Posterior cingulate gyrus (tissue), 11 donors: ENCODE results near the gene EN1.

Experiments
- DNase-seq, 10 donors: peaks; one replicate each; pipeline versions ENCODE4 v3.0.0 to v3.0.0-alpha.2; 2020 to 2021; ENCODE audit warnings: mixed read lengths in 3 of 10
- intact Hi-C: fragments of 100-400 bp; cut with DNase I; formaldehyde crosslinking; loops from one replicate; pipeline ENCODE4 v1.15.1; 2023

EN1 gene

DNA sequence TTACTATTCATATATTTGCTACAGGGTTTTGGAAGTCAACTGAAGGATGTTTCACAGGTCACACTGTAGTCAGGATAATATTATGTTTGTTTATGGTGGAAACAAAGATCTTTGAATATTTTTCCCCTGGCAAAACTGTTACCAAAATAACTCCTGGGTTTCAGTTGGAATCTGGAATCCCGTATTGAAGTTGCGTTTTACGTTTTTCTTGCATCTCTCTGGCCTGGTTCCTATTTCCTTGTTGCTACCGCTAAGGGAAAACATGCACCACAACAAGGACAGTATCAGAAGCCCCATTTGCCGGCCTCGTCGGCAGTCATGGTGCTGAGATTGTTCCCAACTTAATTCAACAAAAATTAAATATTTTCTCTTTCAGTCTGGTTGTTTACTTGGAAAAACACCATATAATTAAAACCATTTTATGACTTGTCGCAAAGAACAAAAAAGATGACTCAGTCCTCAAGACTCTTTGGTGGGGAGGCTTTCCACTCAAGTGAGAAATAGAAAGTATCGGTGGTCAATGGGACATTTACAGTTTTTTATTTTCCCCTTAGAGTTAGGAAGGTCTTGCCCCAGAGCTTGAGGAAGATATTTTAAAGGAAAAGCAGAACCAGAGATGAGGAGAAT lies 42.3 kb downstream of the EN1 start:
- intact Hi-C loops, result no loop called here

DNA sequence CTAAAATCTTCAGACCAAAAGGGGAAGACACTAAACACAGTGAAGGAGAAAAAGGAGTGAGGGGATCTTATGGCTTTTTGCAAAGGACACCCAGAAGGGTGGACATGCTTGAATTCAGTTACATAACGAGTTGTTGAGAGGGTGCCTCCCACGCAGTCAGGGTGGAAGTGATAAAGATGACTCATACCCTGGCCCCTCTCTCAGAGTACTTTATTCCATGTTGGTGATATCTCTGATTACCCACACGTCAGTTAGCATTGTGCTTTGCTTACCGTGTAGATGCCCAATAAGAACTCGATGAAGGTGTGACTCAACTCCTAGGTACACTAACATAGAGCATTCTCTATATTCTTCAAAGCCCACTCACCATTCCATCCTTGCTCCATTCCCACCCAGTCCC lies 44.4 kb downstream of the EN1 start:
- intact Hi-C loops, result no loop called here
- no peak for DNase-seq

More for the DNA sequence above, 42.3 kb downstream of the EN1 start:
- no peak for DNase-seq

DNA sequence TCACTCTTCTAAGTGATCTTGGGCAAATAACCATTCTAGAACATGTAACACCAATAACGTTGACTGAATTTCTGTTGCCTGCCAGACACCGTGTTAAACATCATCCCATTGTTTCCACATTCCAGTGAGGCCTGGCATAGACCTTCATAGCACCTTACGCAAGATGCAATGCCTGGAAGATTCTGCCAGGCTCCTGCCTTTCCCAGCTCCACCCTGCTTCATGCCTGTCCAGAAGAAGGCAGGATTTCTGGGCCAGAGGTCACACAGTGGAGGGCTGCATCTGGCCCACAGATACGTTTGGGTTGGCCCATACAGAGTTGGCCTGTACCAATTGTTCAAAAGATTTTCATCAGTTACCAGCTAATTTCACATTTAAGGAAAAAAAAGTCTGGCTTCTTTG lies 46.3 kb downstream of the EN1 start:
- DNase-seq, result no peak
- intact Hi-C loops, result no loop called here

DNA sequence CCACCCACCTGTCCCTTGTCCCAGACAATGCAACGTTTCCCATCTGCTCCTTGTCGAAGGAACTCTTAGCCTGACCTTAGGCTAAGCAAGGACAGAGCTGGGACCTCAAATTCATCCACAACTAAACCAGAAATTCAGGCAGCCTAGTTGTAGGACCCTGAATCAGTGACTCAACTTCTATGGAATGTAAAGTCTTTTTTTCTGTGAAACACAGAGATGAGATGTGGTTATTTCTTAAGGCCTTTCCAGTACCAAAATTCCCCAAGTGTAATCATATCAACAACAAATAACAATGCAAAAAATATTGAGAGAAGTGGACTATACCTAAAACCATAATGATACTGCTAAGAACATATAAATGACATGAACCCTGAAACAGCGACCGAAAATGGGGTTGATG lies 46.7 kb downstream of the EN1 start:
- no peak for DNase-seq
- intact Hi-C loops, result no loop called here

DNA sequence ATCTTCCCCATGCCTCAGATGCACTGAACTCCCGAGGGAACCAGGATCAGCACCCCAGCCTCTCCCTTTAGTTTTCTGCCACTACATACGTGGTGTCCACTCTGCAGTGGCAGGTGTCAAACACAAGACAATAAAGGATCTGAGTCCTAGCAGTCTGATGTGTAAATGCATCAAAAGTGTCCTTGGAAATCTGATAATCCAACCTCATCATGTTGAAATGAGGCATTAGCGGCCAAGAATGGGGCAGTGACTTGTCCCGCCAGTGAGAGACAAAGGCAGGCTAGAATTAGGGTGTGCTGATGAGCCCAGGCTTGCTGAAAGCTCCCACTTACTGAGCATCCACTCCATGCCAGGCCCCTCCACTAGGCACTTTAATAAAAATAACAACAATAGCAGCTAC lies 52.9 kb downstream of the EN1 start:
- DNase-seq, result no peak
- intact Hi-C loops, result no loop called here
